Gastroesophageal sphincter (tissue), 3 donors: Measurements from ENCODE around the gene MICU1.

Experiments
- EP300 ChIP-seq: sonication (generic); formaldehyde crosslinking; IDR thresholded peaks from one replicate; pipeline ENCODE4 v1.6.1; 2017; ENCODE audit warnings: antibody characterized with exemption, mild to moderate bottlenecking
- POLR2A ChIP-seq, 2 donors: fragments of 450-650 bp; IDR thresholded peaks; one replicate each; pipeline ENCODE4 v1.6.1; 2017; ENCODE audit warnings: antibody characterized with exemption in 2 of 2, mild to moderate bottlenecking in 2 of 2, moderate library complexity in 1 of 2
- POLR2AphosphoS5 ChIP-seq: sonication (generic); formaldehyde crosslinking; IDR thresholded peaks from one replicate; pipeline ENCODE4 v1.6.1; 2017; ENCODE audit warnings: antibody characterized with exemption
- TF ChIP-seq, protein P1 (sequence below), 4 experiments: fragments of 200-600 bp in 2 of 4; fragments of 450-650 bp in 2 of 4; sonication (generic) in 1 of 4; IDR thresholded peaks; one replicate each; pipeline ENCODE4 v1.5.1; 2017 to 2019; ENCODE audit warnings: antibody characterized with exemption in 4 of 4, mild to moderate bottlenecking in 2 of 4, moderate library complexity in 2 of 4

- TF ChIP-seq, protein P1, sequence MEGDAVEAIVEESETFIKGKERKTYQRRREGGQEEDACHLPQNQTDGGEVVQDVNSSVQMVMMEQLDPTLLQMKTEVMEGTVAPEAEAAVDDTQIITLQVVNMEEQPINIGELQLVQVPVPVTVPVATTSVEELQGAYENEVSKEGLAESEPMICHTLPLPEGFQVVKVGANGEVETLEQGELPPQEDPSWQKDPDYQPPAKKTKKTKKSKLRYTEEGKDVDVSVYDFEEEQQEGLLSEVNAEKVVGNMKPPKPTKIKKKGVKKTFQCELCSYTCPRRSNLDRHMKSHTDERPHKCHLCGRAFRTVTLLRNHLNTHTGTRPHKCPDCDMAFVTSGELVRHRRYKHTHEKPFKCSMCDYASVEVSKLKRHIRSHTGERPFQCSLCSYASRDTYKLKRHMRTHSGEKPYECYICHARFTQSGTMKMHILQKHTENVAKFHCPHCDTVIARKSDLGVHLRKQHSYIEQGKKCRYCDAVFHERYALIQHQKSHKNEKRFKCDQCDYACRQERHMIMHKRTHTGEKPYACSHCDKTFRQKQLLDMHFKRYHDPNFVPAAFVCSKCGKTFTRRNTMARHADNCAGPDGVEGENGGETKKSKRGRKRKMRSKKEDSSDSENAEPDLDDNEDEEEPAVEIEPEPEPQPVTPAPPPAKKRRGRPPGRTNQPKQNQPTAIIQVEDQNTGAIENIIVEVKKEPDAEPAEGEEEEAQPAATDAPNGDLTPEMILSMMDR (IDR thresholded peaks at IDR 0.05): no peak
- TF ChIP-seq POLR2A (IDR thresholded peaks at IDR 0.05) (no peak), EP300 (no peak), POLR2AphosphoS5 (no peak)
These were observed 250.7 kb downstream of the MICU1 start for GRCh38 chr10:72375173-72375572.
